C4-2B (cell line): ENCODE measurements around the gene KCNAB1.

Experiments used
- H3K27ac ChIP-seq: fragments of 450-650 bp; 2 replicates; pipeline ENCODE4 v1.5.1; 2017
- ZFX ChIP-seq: fragments of 450-650 bp; IDR thresholded peaks from 2 replicates; pipeline ENCODE4 v1.6.1; 2017
- TF ChIP-seq, protein P1 (sequence below): fragments of 450-650 bp; conservative IDR thresholded peaks from 2 replicates; pipeline ENCODE4 v1.5.1; 2017; ENCODE audit warnings: mild to moderate bottlenecking

The KCNAB1 gene

DNA sequence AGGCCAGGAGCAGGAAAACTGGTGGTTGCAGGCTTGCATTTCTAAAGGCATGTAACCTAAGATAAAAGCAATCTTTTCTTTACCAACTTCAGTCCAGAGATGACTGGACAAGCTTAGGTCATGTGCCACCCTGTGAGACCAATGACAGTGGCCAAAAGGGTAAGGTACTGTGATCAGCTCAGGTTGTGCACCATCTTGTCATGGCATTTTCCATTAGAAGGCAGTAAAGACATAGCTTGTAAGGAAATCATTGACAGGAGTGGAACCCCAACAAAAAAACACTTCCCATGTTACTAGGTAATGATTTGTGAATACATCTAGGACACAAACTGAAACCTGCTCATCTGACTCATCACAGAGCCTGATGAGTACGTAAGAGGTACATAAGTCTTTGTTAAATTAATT, 399.4 kb downstream of the KCNAB1 start:
- TF ChIP-seq, protein P1, sequence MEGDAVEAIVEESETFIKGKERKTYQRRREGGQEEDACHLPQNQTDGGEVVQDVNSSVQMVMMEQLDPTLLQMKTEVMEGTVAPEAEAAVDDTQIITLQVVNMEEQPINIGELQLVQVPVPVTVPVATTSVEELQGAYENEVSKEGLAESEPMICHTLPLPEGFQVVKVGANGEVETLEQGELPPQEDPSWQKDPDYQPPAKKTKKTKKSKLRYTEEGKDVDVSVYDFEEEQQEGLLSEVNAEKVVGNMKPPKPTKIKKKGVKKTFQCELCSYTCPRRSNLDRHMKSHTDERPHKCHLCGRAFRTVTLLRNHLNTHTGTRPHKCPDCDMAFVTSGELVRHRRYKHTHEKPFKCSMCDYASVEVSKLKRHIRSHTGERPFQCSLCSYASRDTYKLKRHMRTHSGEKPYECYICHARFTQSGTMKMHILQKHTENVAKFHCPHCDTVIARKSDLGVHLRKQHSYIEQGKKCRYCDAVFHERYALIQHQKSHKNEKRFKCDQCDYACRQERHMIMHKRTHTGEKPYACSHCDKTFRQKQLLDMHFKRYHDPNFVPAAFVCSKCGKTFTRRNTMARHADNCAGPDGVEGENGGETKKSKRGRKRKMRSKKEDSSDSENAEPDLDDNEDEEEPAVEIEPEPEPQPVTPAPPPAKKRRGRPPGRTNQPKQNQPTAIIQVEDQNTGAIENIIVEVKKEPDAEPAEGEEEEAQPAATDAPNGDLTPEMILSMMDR = no peak
- no peak for TF ChIP-seq ZFX
- H3K27ac ChIP-seq = no peak overlapping the region

DNA sequence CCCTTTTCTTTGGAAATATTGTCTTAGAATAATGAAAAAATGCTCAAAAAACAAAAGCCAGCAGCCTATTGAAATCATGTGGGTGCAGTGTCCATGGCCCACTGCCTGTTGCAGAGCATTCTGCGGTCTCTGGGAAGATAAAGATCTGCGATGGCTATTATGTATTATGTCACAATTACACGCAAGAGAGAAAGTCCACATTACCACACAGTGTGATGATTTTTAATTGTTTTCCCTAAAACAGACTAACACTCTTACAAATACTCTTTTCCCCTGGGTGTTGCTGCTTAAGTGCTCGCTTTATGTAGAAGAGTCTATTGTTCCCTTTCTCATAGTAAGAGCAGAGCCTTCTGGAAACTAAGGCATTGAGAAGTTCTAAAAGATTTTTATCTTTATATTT, 402.3 kb downstream of the KCNAB1 start:
- TF ChIP-seq, protein P1 = no peak
- no peak for TF ChIP-seq ZFX
- H3K27ac ChIP-seq = no peak overlapping the region

DNA sequence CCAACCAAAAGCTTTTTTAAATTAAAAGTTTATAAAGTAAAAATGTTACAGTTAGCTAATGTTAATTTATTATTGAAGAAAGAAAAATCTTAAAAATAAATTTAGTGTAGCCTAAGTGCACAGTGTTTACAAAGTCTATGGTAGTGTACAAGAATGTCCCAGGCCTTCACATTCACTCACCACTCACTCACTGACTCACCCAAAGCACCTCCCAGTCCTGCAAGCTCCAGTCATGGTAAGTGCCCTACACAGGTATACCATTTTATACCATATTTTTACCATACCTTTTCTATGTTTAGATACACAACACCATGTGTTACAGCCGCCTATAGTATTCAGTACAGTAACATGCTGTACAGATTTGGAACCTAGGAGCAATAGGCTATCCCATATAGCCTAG, 405.4 kb downstream of the KCNAB1 start:
- TF ChIP-seq ZFX = no peak
- TF ChIP-seq, protein P1 = no peak
- H3K27ac ChIP-seq = no peak overlapping the region

DNA sequence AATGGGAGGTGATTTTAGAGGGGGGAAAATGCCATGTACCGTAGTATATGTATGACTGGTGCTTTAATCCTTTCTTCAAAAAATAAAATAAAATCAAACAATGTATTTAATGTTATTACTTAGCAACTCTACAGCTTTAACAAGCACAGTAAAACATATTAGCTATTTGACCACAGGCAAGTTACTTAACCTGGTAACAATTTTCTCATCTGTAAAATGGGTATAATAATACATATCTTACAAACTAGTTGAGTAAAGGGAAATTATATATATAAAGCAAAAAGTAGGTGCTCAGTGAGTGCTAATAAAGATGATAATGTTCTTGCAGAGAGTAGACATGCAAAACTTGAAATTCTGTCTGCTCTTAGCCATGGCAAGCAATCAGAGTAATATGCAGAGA, 406.7 kb downstream of the KCNAB1 start:
- H3K27ac ChIP-seq = no peak overlapping the region
- TF ChIP-seq, protein P1 = no peak
- no peak for TF ChIP-seq ZFX

DNA sequence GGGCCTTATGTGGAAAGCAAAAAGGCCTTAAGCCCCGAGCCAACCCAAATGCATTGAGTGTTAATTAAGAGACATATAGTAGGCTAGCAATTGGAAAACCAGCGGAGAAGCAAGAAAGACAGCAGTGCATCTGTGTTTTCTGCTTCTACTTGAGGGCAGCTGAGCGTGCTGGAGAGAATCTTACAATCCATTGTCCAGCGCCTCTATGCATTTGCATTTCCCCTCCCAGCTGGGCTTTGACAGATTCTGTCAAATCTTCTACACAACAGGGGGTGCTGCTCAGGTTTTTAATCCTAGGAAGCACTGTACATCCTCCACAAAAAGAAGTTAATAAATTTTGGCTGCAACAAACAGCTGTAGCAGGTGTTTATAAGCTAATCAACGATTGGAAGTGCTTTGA, 410.6 kb downstream of the KCNAB1 start:
- no peak overlapping the region for H3K27ac ChIP-seq
- TF ChIP-seq, protein P1 = no peak
- no peak for TF ChIP-seq ZFX

DNA sequence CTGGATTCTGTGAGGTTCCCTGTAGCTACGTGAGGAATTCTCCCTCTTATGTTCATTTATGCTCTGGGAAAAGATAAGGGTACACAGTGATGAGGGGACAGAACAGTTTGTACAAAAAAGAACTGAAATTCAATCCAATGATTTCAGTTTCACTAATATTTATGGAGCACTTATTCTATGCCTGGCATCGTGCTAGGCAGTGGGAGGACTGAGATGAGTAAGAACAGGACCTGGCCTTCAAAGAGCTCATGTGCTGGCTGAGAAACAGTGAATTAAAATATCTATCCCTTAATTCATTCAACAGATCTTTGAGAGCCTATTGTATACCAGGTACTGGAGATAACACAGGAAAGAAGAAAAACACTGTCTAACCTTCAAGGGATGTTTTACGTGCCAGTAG, 412.4 kb downstream of the KCNAB1 start:
- TF ChIP-seq, protein P1 = no peak
- TF ChIP-seq ZFX = no peak
- H3K27ac ChIP-seq = no peak overlapping the region

DNA sequence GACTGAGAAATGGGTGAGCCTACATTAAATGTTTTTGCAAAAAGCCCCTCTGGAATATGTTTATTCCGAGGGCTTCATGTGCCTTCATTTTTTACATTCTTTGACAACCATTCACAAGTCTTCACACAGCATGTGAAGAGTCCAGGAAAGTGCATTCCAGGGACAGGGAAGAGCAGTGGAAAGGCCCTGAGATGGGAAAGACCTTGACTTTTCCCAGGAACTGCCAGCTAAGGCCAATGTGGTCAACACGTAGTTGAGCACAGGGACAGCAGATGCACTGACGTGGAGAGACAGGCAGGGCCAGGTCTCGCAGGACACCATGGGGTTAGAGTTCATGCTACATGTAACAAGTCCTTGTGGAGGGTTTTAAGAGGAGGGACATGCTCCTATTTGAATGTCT, 412.8 kb downstream of the KCNAB1 start:
- no peak overlapping the region for H3K27ac ChIP-seq
- TF ChIP-seq, protein P1 = no peak
- no peak for TF ChIP-seq ZFX
